HepG2 (cell line): ENCODE data around the gene MTSS2. TPM values are rescaled to one million over a fixed set of nuclear protein-coding genes. Genes with fewer than 3 reads are reported as not detected.

Experiments
- CEBPZ ChIP-seq: IDR thresholded peaks from 2 replicates; pipeline ENCODE4 v1.6.1; 2012; ENCODE audit warnings: low read length, improper control_type of control experiment
- FOXK1 ChIP-seq: sonication (generic); formaldehyde crosslinking; IDR thresholded peaks from 2 replicates; pipeline ENCODE4 v1.4.0; 2020; ENCODE audit warnings: low read depth, missing genetic modification reagents, borderline replicate concordance
- HOMEZ ChIP-seq: IDR thresholded peaks from 2 replicates; pipeline ENCODE4 v1.6.1; 2016; ENCODE audit warnings: low read depth
- HOXA3 ChIP-seq: sonication (generic); formaldehyde crosslinking; IDR thresholded peaks from 2 replicates; pipeline ENCODE4 v1.5.0; 2020; ENCODE audit warnings: missing genetic modification reagents
- JARID2 ChIP-seq: sonication (generic); formaldehyde crosslinking; IDR thresholded peaks from 2 replicates; pipeline ENCODE4 v1.8.1; 2023; ENCODE audit warnings: missing genetic modification reagents, inconsistent platforms; ENCODE audit not compliant: insufficient replicate concordance
- KLF15 ChIP-seq: sonication (generic); formaldehyde crosslinking; IDR thresholded peaks from 2 replicates; pipeline ENCODE4 v1.8.1; 2023; ENCODE audit warnings: borderline replicate concordance, mild to moderate bottlenecking, inconsistent platforms, missing genetic modification reagents, mixed read lengths
- LBX2 ChIP-seq: sonication (generic); formaldehyde crosslinking; IDR thresholded peaks from 2 replicates; pipeline ENCODE4 v1.5.0; 2020; ENCODE audit warnings: missing genetic modification reagents, mild to moderate bottlenecking, borderline replicate concordance
- RFXANK ChIP-seq: IDR thresholded peaks from 2 replicates; pipeline ENCODE4 v1.6.1; 2016
- SNAPC2 ChIP-seq: sonication (generic); formaldehyde crosslinking; IDR thresholded peaks from 2 replicates; pipeline ENCODE4 v1.8.1; 2022; ENCODE audit warnings: mild to moderate bottlenecking, missing genetic modification reagents
- SRSF9 ChIP-seq: fragments of 200-400 bp; formaldehyde crosslinking; IDR thresholded peaks from 2 replicates; pipeline ENCODE4 v1.6.1; 2018; ENCODE audit warnings: borderline replicate concordance, mild to moderate bottlenecking, low read depth, low read length; ENCODE audit not compliant: insufficient read depth, poor library complexity, severe bottlenecking
- ZBTB26 ChIP-seq: IDR thresholded peaks from 2 replicates; pipeline ENCODE4 v1.6.1; 2016; ENCODE audit warnings: missing compliant biosample characterization, missing genetic modification reagents, borderline replicate concordance
- ZBTB44 ChIP-seq: sonication (generic); formaldehyde crosslinking; IDR thresholded peaks from 2 replicates; pipeline ENCODE4 v1.4.0; 2020; ENCODE audit warnings: missing genetic modification reagents
- ZNF276 ChIP-seq: sonication (generic); formaldehyde crosslinking; IDR thresholded peaks from 2 replicates; pipeline ENCODE4 v1.4.0; 2020; ENCODE audit warnings: mild to moderate bottlenecking, low read depth, missing genetic modification reagents
- ZNF549 ChIP-seq: sonication (generic); formaldehyde crosslinking; IDR thresholded peaks from 2 replicates; pipeline ENCODE4 v1.5.0; 2020; ENCODE audit warnings: missing genetic modification reagents
- ZNF563 ChIP-seq: sonication (generic); formaldehyde crosslinking; IDR thresholded peaks from 2 replicates; pipeline ENCODE4 v1.8.0; 2022; ENCODE audit warnings: mild to moderate bottlenecking, moderate library complexity, missing genetic modification reagents
- ZNF713 ChIP-seq: sonication (generic); formaldehyde crosslinking; IDR thresholded peaks from 2 replicates; pipeline ENCODE4 v1.4.0; 2020; ENCODE audit warnings: mild to moderate bottlenecking, missing genetic modification reagents
- ZSCAN22 ChIP-seq: sonication (generic); formaldehyde crosslinking; IDR thresholded peaks from 2 replicates; pipeline ENCODE4 v1.4.0; 2020; ENCODE audit warnings: mild to moderate bottlenecking, missing genetic modification reagents
- polyA plus RNA-seq, 8 experiments: library from polyadenylated mRNA; depleted of rRNA in 3 of 8; stranded (reverse) in 7 of 8; unstranded in 1 of 8; fragments of >200 nt; fragmentation: Illumina TruSeq in 4 of 8; extraction: Trizol in 4 of 8; gene quantifications; 2 replicates each; pipeline versions ENCODE4 v1.2.1 to v1.2.3, GENCODE V29; 2011 to 2016; ENCODE audit warnings: low read depth in 4 of 8, missing spikeins in 1 of 8, mixed read lengths in 1 of 8; ENCODE audit not compliant: insufficient read depth in 1 of 8
- total RNA-seq, 5 experiments: library from RNA; depleted of rRNA; stranded (reverse); fragments of >200 nt; fragmentation: Illumina TruSeq; extraction: Trizol; gene quantifications; 2 replicates each; pipeline ENCODE4 v1.2.3, GENCODE V29; 2016; ENCODE audit warnings: low read depth in 1 of 5

MTSS2 gene
- total and polyA plus RNA-seq, 2 of the 13 experiments (the other 11 are each of a cell fraction or from before 2014, with no cell fraction given): 132 to 242 TPM

GRCh38 chr16:70724146-70725023, 38.5 kb upstream of the MTSS2 start (continued):
- TF ChIP-seq ZNF276 (CRISPR knock-in tag) (no peak), JARID2 (no peak), HOXA3 (CRISPR knock-in tag) (peak; percentile 32), CEBPZ (no peak), HOMEZ (no peak), LBX2 (CRISPR knock-in tag) (no peak), ZNF549 (no peak), ZBTB44 (peak; percentile 88; the same call in 1 of the 2 replicates), ZNF713 (CRISPR knock-in tag) (0 out of 2 replicates have a peak, but pooled peaks have one; percentile 53), RFXANK (no peak; the same call in 1 of the 2 replicates), ZNF563 (CRISPR knock-in tag) (no peak; the same call in 1 of the 2 replicates), SRSF9 (no peak), ZBTB26 (CRISPR knock-in tag) (0 out of 2 replicates have a peak, but pooled peaks have one; percentile 10), KLF15 (CRISPR knock-in tag) (peak; percentile 61; the same call in 1 of the 2 replicates), SNAPC2 (CRISPR knock-in tag) (peak; percentile 80; the same call in 1 of the 2 replicates), FOXK1 (CRISPR knock-in tag) (no peak; the same call in 1 of the 2 replicates), ZSCAN22 (CRISPR knock-in tag) (peak; percentile 77)
